IMR-90 (cell line): ENCODE results near the gene BPTF. TPM values are rescaled to one million over a fixed set of nuclear protein-coding genes. Genes with fewer than 3 reads are reported as not detected.

ENCODE experiments used
- ATAC-seq: fragments of 200-7000 bp; cut with Tn5 transposase; 2 replicates; pipeline ENCODE4 v1.9.1; 2020; ENCODE audit warnings: low read depth, mild to moderate bottlenecking, moderate library complexity
- BruUV-seq: library from RNA; stranded (reverse); fragments of 400-500 nt; replicated peaks from 2 replicates; lab custom pipeline; 2021; lab: Mats Ljungman, UMichigan
- CTCF ChIA-PET: fragments of 300-600 bp; formaldehyde crosslinking; extraction: SDS; loops from one replicate; lab custom pipeline; 2021; ENCODE audit warnings: antibody characterized with exemption; lab: Yijun Ruan, JAX
- POLR2A ChIA-PET: fragments of 300-600 bp; sonication (Branson Sonifier 250); formaldehyde crosslinking; loops from one replicate; lab custom pipeline; 2022; ENCODE audit warnings: antibody characterized with exemption; ENCODE audit not compliant: unreplicated experiment; lab: Charles Lee
- DNase-seq: peaks from one replicate; pipeline ENCODE4 v3.0.0; 2013
- H2AFZ ChIP-seq: replicated peaks from 2 replicates; pipeline ENCODE3; 2013; ENCODE audit warnings: low read length, mild to moderate bottlenecking; ENCODE audit not compliant: poor library complexity
- H2AK5ac ChIP-seq: 2 replicates; pipeline ENCODE4 v1.6.1; 2013; ENCODE audit warnings: low read depth, low read length, inconsistent platforms
- H2AK9ac ChIP-seq: replicated peaks from 2 replicates; pipeline ENCODE3; 2013; ENCODE audit warnings: mild to moderate bottlenecking, low read depth, low read length, moderate library complexity; ENCODE audit not compliant: poor library complexity
- H2BK120ac ChIP-seq: 2 replicates; pipeline ENCODE4 v1.6.1; 2013; ENCODE audit warnings: low read depth, low read length, inconsistent platforms
- H2BK15ac ChIP-seq: 3 replicates; pipeline ENCODE4 v1.6.1; 2013; ENCODE audit warnings: low read depth, low read length, inconsistent platforms
- H2BK20ac ChIP-seq: 2 replicates; pipeline ENCODE4 v1.6.1; 2013; ENCODE audit warnings: low read depth, mild to moderate bottlenecking, inconsistent platforms, low read length, moderate library complexity
- H2BK5ac ChIP-seq: 2 replicates; pipeline ENCODE4 v1.6.1; 2013; ENCODE audit warnings: mild to moderate bottlenecking, low read depth, low read length, inconsistent platforms; ENCODE audit not compliant: poor library complexity, severe bottlenecking
- H3K14ac ChIP-seq: replicated peaks from 2 replicates; pipeline ENCODE4 v1.6.1; 2013; ENCODE audit warnings: low read depth, low read length, inconsistent platforms
- H3K18ac ChIP-seq: 2 replicates; pipeline ENCODE4 v1.6.1; 2013; ENCODE audit warnings: low read depth, low read length, control low read depth
- H3K23ac ChIP-seq: 2 replicates; pipeline ENCODE4 v1.6.1; 2013; ENCODE audit warnings: low read depth, low read length, inconsistent platforms
- H3K27ac ChIP-seq: 2 replicates; pipeline ENCODE4 v1.5.1; 2013; ENCODE audit warnings: mild to moderate bottlenecking, control low read depth, low read length; ENCODE audit not compliant: insufficient read depth
- H3K27me3 ChIP-seq: 2 replicates; pipeline ENCODE4 v1.6.1; 2013; ENCODE audit warnings: low read length; ENCODE audit not compliant: control insufficient read depth, insufficient read depth
- H3K36me3 ChIP-seq: 2 replicates; pipeline ENCODE4 v1.6.1; 2013; ENCODE audit warnings: low read length, mixed read lengths; ENCODE audit not compliant: control insufficient read depth, insufficient read depth
- H3K4ac ChIP-seq: 2 replicates; pipeline ENCODE4 v1.6.1; 2013; ENCODE audit warnings: low read depth, low read length, inconsistent platforms
- H3K4me1 ChIP-seq: 2 replicates; pipeline ENCODE4 v1.6.1; 2013; ENCODE audit warnings: low read length, mixed read lengths; ENCODE audit not compliant: control insufficient read depth, insufficient read depth
- H3K4me2 ChIP-seq: 2 replicates; pipeline ENCODE4 v1.6.1; 2013; ENCODE audit warnings: low read depth, mild to moderate bottlenecking, control low read depth, low read length, moderate library complexity
- H3K4me3 ChIP-seq: 2 replicates; pipeline ENCODE4 v1.5.1; 2013; ENCODE audit warnings: low read depth, mild to moderate bottlenecking, control low read depth, low read length, moderate library complexity; ENCODE audit not compliant: insufficient read depth
- H3K56ac ChIP-seq: 2 replicates; pipeline ENCODE4 v1.6.1; 2013; ENCODE audit warnings: low read length, inconsistent platforms; ENCODE audit not compliant: insufficient read depth; ENCODE audit errors: extremely low read depth
- H3K79me1 ChIP-seq, 2 experiments: 2 replicates each; pipeline ENCODE4 v1.6.1; 2013; ENCODE audit warnings: low read length in 2 of 2, inconsistent platforms in 1 of 2, low read depth in 1 of 2
- H3K9ac ChIP-seq: 2 replicates; pipeline ENCODE4 v1.6.1; 2013; ENCODE audit warnings: low read depth, low read length, control low read depth
- H3K9me1 ChIP-seq: 2 replicates; pipeline ENCODE4 v1.6.1; 2013; ENCODE audit warnings: low read length, inconsistent platforms; ENCODE audit not compliant: insufficient read depth
- H3K9me3 ChIP-seq: 2 replicates; pipeline ENCODE4 v1.6.1; 2013; ENCODE audit warnings: low read length; ENCODE audit not compliant: control insufficient read depth, insufficient read depth
- H4K20me1 ChIP-seq: 2 replicates; pipeline ENCODE4 v1.6.1; 2013; ENCODE audit warnings: low read length, inconsistent platforms; ENCODE audit not compliant: insufficient read depth
- H4K5ac ChIP-seq: 2 replicates; pipeline ENCODE4 v1.6.1; 2013; ENCODE audit warnings: mild to moderate bottlenecking, low read depth, low read length, control low read depth
- H4K8ac ChIP-seq, 2 experiments: 2 replicates each; pipeline ENCODE4 v1.6.1; 2013; ENCODE audit warnings: low read depth in 2 of 2, low read length in 2 of 2, control low read depth in 1 of 2, inconsistent platforms in 1 of 2
- H4K91ac ChIP-seq: 2 replicates; pipeline ENCODE4 v1.6.1; 2013; ENCODE audit warnings: low read depth, low read length, inconsistent platforms; ENCODE audit not compliant: insufficient read depth
- CHD1 ChIP-seq: IDR thresholded peaks from 2 replicates; pipeline ENCODE4 v1.6.1; 2012; ENCODE audit warnings: low read depth, low read length, improper control_type of control experiment
- FOS ChIP-seq: fragments of 150-350 bp; IDR thresholded peaks from 2 replicates; pipeline ENCODE4 v1.6.1; 2016; ENCODE audit warnings: low read depth, low read length
- RAD21 ChIP-seq: IDR thresholded peaks from 2 replicates; pipeline ENCODE4 v1.6.1; 2012; ENCODE audit warnings: low read length, improper control_type of control experiment
- WGBS, 2 experiments: methylation state at CpG; one replicate each; pipeline versions ENCODE4 v1.1.5 to v1.1.7; 2013; ENCODE audit warnings: missing lambda C conversion rate in 2 of 2; ENCODE audit not compliant: insufficient read length in 1 of 2; ENCODE audit errors: extremely low coverage in 2 of 2; 5-methylcytosine and 5-hydroxymethylcytosine counted together
- dilution Hi-C: fragments of 300-500 bp; cut with HindIII; formaldehyde crosslinking; loops from one replicate; pipeline ENCODE4 v1.14.3; 2018; ENCODE audit warnings: low sequenced_read_pairs; ENCODE audit not compliant: unreplicated experiment
- in situ Hi-C: fragments of 300-500 bp; cut with MboI; formaldehyde crosslinking; loops from 3 replicates; pipeline ENCODE4 v1.14.3; 2019; ENCODE audit warnings: low sequenced_read_pairs, inconsistent platforms, mixed read lengths
- intact Hi-C: fragments of 100-400 bp; cut with micrococcal nuclease; formaldehyde crosslinking; loops from 2 replicates; pipeline ENCODE4 v1.10.0; 2022
- polyA plus RNA-seq, 3 experiments: library from polyadenylated mRNA; depleted of rRNA; stranded (reverse); fragments of >200 nt; gene quantifications; 2 replicates each; pipeline ENCODE4 v1.2.3, GENCODE V29; 2012; ENCODE audit warnings: low replicate concordance in 1 of 3
- total RNA-seq: library from RNA; depleted of rRNA; stranded (reverse); fragments of >200 nt; gene quantifications from 2 replicates; pipeline ENCODE4 v1.2.3, GENCODE V29; 2012
- TF ChIP-seq, protein P1 (sequence below): conservative IDR thresholded peaks from 2 replicates; pipeline ENCODE4 v1.5.1; 2012; ENCODE audit warnings: mild to moderate bottlenecking, low read depth, low read length, improper control_type of control experiment
- TF ChIP-seq, protein P2 (sequence below): fragments of 150-350 bp; IDR thresholded peaks from 2 replicates; pipeline ENCODE4 v1.6.1; 2017; ENCODE audit warnings: mild to moderate bottlenecking, antibody characterized with exemption, low read length, low read depth

BPTF gene
- total and polyA plus RNA-seq, 2 of the 4 experiments (the other 2 are of a cell fraction): 32.3 to 35.7 TPM

DNA sequence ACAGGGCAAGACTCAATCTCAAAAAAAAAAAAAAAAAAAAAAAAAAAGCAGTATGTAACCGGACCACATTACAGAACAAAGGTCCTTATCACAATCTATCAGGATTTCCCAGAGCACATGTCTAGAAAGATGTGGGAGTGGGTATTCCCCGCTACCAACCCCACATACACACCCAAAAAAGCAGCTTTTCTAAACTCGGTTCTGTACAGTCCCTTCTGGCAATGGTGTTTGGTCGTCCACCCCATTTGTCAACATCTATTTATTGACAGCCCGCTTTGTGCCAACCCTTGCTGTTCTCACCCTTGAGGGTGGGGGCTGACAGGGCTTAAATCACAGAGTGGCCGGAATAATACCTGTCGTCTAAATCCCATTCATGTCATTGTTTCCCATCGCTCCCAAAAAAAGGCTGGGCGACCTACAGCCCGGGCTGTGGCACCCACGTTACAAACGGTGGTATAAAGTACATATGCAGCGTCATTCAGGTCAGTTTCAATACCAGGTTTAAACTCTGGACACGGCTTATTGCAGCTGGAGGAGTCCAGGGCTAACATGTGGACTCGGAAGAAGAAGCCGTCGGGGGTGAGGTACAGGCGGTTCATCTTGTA is 167.3 kb downstream of the BPTF start:
- Histone ChIP-seq H2BK20ac (no peak overlapping the region), H3K79me1 (peaks cover 8 to 13% of the 10 kb centered on the region in 2 experiments; a peak in 3 of 4 replicates), H3K27me3 (no peaks in the 10 kb centered on the region), H3K56ac (peak overlapping the region; percentile 54), H3K9me1 (peaks cover 8% of the 10 kb centered on the region; the same call in 1 of the 2 replicates), H3K27ac (peak overlapping the region; percentile 90), H4K20me1 (no peaks in the 10 kb centered on the region), H2BK5ac (peak overlapping the region; percentile 44), H2BK15ac (no peak overlapping the region; the same call in 2 of the 3 replicates), H3K18ac (peak overlapping the region; percentile 15; the same call in 1 of the 2 replicates), H2BK120ac (no peak overlapping the region), H4K8ac (peak overlapping the region; percentile 65 to 86; a peak in 2 of 4 replicates), H3K4me3 (peak overlapping the region; percentile 72), H3K14ac (peak overlapping the region; percentile 62), H2AFZ (peak overlapping the region; percentile 87), H3K23ac (peak overlapping the region; percentile 97), H2AK5ac (peak overlapping the region; percentile 36; the same call in 1 of the 2 replicates), H3K9me3 (no peaks in the 10 kb centered on the region), H3K4me1 (peaks cover 5% of the 10 kb centered on the region; the same call in 1 of the 2 replicates), H2AK9ac (peak overlapping the region; percentile 60), H3K9ac (peak overlapping the region; percentile 87), H3K36me3 (no peaks in the 10 kb centered on the region), H3K4me2 (peak overlapping the region; percentile 86), H3K4ac (peak overlapping the region; percentile 68), H4K91ac (peak overlapping the region; percentile 68; the same call in 1 of the 2 replicates), H4K5ac (peak overlapping the region; percentile 25; the same call in 1 of the 2 replicates)
- WGBS, 2 experiments: 9% methylated on average over 6 of the region's 18 CpGs; no CpG with 5 or more reads in 1 of the 2 experiments
- in situ Hi-C loops (no loop called here), intact Hi-C loops (loop anchor here (1.0 to 10.0 kb wide), 2 partner anchors 10 to 212 kb away; no protein-coding TSS in a partner anchor), dilution Hi-C loops (no loop called here)
- TF ChIP-seq RAD21: no peak
- TF ChIP-seq, protein P1, sequence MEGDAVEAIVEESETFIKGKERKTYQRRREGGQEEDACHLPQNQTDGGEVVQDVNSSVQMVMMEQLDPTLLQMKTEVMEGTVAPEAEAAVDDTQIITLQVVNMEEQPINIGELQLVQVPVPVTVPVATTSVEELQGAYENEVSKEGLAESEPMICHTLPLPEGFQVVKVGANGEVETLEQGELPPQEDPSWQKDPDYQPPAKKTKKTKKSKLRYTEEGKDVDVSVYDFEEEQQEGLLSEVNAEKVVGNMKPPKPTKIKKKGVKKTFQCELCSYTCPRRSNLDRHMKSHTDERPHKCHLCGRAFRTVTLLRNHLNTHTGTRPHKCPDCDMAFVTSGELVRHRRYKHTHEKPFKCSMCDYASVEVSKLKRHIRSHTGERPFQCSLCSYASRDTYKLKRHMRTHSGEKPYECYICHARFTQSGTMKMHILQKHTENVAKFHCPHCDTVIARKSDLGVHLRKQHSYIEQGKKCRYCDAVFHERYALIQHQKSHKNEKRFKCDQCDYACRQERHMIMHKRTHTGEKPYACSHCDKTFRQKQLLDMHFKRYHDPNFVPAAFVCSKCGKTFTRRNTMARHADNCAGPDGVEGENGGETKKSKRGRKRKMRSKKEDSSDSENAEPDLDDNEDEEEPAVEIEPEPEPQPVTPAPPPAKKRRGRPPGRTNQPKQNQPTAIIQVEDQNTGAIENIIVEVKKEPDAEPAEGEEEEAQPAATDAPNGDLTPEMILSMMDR: no peak
- TF ChIP-seq CHD1: no peak
- TF ChIP-seq, protein P2, sequence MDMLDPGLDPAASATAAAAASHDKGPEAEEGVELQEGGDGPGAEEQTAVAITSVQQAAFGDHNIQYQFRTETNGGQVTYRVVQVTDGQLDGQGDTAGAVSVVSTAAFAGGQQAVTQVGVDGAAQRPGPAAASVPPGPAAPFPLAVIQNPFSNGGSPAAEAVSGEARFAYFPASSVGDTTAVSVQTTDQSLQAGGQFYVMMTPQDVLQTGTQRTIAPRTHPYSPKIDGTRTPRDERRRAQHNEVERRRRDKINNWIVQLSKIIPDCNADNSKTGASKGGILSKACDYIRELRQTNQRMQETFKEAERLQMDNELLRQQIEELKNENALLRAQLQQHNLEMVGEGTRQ: no peak
- TF ChIP-seq FOS: no peak
- POLR2A ChIA-PET: no interaction called here
- CTCF ChIA-PET: no interaction called here
- DNase-seq (no peak), ATAC-seq (no peak)
- no TSS peak for BruUV-seq
